Activated CD4-positive, alpha-beta T cell treated with anti-CD3 and anti-CD28 coated beads for 1 hour (primary cell): ENCODE measurements around the gene MROH2A.
A peak's percentile ranks its signal among the peaks of the same experiment; 100 is the strongest.

Source experiments
- DNase-seq: peaks from one replicate; pipeline ENCODE4 v3.0.0-alpha.2; 2020

Gene MROH2A

GRCh38 chr2:233839447-233839820, 61.3 kb downstream of the MROH2A start:
- no peak for DNase-seq

- no peak for DNase-seq
Observed at GRCh38 chr2:233840520-233840919, 62.4 kb downstream of the MROH2A start.

DNA sequence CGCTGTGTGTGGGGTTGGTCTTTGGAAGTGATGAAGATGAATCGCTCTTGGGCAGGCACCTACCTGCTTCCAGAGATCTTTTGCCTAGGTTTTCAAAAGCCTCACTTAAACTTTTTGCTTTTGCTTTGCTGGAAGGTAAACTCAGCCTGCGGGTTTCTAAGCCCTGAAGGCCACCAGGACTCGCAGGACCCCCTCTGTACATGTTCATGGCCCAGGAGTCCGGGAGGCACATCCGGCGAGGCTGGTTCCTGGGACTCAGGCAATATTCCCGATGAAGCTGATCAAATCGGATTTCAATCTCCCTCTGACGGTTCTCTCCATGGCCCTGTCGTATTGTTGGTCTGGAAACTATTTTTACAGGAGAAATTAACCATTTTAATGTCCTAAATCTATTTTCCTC, 63.1 kb downstream of the MROH2A start:
- no peak for DNase-seq

GRCh38 chr2:233844064-233844807, 66.1 kb downstream of the MROH2A start:
- no peak for DNase-seq

GRCh38 chr2:233844836-233845235, 66.7 kb downstream of the MROH2A start:
- DNase-seq: no peak

DNA sequence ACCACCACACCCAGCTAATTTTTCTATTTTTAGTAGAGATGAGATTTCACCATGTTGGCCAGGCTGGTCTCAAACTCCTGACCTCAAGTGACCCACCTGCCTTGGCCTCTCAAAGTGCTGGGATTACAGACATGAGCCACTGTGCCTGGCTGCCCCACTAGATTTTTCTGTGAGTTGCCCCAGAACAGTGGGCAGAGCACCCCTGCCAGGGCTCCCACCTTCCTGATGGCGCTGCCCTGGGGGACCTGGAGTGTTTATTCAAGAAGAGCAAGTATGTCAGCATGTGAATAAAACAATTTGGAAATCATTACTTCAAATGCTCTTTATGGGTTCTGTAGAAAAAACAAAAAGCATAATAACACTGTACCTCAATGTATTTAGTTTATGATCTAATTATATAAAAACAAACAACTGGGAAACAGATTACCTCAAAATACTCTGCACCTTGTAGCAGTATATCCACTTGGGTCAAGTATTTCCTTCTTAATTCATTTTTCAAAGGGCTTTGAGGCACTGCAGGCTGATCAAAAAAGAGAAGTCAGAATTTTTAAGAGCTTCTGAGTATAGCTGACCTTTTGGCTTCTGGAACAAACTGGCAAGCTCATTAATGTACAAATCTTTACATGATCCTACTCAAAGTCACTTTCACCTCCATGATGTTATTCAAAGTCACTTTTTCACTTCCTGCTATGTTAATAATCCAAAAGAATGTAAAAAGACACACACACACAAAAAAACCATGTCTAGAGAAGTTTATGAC, 67.4 kb downstream of the MROH2A start:
- DNase-seq: no peak

DNA sequence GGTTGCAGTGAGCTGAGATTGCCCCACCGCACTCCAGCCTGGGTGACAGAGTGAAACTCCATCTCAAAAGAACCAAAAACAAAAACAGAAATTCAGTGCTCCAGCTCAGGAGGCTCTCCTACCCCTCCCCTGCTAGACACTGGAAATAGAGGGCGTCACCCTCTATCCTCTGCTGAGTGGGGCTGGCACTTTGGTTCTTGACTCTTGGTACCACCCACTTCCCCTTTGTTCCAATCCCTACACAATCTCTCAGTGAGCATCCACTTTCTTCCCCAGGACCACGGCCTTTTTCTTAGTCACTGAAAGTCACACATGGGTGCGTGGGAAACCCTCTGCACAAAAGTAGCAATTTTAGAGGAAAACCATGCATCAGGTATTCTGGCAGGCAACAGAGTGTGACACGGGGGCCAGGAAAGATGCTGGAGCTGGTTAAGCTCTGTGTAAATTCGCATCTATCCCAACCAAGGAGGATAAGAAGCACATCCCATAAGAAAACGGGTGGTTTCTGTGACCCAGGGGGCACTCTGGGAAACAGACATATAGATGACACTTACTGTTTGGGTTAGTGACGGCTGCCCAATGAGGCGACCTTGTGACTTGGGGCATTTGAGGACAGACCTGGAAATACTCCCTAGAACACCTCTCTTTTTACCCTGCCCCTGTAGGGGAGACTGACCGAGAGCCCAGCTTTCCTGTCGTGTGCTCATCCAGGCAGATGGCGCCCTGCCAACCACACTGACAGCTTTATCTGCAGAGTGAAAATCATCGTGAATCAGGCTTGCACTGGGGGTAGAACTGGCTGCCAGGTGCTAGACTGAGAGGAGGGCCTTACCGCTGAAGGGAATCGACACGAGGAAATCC, 68.5 kb downstream of the MROH2A start:
- DNase-seq: no peak

GRCh38 chr2:233847248-233847898, 69.2 kb downstream of the MROH2A start:
- DNase-seq: no peak

- DNase-seq: no peak
Observed at GRCh38 chr2:233848276-233848675, 70.1 kb downstream of the MROH2A start.

- DNase-seq: no peak
Observed at GRCh38 chr2:233849607-233850271, 71.6 kb downstream of the MROH2A start.

DNA sequence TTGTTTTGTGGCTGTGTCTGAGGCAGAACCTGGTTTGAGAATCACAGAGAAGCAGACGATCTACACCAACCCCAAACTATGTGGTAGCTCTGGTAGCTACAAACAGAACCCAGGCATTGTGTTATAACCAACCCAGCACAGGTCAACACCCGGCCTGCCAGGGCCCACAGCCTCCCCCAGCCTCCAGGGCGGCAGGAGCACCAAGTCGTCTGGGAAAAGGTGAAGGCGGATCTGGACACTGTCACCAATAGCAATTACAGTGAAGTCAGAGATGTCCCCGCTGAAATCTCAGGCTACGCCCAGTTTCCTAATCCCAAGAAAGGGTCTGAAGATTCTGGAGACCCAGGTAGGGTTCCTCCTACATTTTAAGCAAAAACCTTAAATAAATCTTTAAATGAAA, 72.6 kb downstream of the MROH2A start:
- DNase-seq: no peak

DNA sequence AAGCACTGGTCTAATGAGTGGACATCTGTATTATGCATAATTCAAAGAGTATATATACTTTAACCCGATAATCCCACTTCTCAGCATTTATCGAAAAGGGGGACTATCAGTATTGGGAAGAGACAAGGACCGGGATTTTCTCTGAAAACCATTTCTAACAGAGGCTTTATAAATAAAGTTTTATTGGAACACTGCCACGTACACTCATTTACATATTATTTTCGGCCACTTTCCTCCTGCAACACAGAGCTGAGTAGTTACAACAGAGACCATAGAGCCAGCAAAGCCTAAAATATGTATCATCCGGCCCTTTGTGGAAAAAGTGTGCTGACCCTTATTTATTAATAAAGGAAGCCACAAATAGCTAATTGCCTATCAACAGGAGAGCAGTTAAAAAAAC, 73.0 kb downstream of the MROH2A start:
- no peak for DNase-seq

GRCh38 chr2:233852056-233852455, 73.9 kb downstream of the MROH2A start:
- no peak for DNase-seq

GRCh38 chr2:233853353-233853752, 75.2 kb downstream of the MROH2A start:
- no peak for DNase-seq

DNA sequence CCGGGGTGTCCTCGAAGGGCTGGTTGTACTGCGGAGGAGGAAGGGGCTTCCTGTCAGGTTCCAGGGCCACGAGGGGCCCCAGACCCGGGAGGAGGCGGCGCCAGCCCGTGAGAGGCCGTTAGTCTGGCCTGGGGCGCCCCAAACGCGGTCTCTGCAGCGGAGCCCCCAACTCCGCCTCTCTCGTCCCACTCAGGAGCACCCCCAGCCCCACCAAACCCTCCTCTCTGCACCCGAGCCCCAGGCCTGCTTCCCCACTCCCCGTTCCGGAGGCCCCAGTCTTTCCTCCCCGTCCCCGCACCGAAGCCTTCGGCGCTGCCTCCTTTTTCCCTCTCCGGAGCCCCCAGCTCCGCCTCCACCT, 75.7 kb downstream of the MROH2A start:
- no peak for DNase-seq

DNA sequence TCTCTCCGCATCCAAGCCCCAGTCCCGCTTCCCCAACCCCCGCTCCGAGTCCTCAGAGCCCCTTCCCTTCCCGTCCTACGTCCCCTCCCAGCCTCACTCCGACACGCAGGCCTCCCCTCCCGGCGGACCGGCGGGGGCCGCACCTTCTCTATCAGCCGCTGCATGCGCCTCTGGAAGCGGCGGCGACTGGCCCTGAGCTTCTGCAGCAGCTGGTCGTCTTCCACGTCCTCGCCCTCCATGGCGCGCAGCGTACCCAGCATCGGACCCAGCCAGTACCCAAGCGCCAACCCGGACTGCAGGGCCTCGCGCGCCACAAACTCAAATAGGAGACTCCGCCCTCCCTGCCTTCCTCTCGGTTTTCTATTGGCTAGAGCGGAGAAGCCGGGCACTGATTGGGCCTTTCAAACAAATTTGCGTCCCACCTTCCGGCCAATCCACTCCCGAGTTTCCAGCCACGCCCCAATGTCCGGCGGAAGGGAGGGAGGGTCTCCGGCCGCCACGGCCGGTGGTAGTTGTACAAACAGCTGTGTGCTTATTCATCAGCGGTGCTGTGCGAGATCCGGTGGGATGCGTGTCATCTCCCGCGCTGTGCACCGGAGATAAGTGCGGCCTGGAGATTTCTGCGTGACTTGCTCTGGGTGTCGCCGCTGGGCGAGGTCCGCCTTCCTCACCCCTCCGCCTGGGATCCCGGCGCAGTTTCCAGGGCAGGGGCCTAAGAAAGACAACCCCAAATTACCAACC, 76.3 kb downstream of the MROH2A start, which contains the start of gene HJURP:
TSS of gene HJURP (minus strand) at position 295 of the 741 bp plus-strand sequence. CDS start at position 260, 35 bp downstream.
- peak; percentile 75 for DNase-seq

GRCh38 chr2:233855345-233855744, 77.2 kb downstream of the MROH2A start:
- DNase-seq: no peak

DNA sequence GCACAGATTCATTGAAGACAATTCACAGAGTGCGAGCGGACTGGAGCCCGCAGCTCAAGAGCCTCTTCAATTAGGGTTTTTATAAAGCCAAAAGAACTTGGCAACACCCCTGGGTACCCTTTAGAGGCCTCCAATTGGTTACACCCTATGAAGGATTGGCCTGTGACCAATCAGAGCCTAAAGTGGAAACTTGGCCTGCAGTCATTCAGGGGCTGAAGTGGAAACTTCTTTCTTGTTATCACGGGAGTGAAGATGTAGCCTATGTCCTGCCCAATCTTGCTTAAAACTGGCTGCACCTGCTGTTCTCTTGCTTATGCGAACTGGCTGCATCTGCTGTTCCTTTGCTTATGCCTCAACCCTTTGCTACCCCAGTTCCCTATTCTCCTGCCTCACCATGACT, 78.1 kb downstream of the MROH2A start:
- DNase-seq: no peak

- peak; percentile 26 for DNase-seq
Observed at GRCh38 chr2:233857511-233858141, 79.5 kb downstream of the MROH2A start.

DNA sequence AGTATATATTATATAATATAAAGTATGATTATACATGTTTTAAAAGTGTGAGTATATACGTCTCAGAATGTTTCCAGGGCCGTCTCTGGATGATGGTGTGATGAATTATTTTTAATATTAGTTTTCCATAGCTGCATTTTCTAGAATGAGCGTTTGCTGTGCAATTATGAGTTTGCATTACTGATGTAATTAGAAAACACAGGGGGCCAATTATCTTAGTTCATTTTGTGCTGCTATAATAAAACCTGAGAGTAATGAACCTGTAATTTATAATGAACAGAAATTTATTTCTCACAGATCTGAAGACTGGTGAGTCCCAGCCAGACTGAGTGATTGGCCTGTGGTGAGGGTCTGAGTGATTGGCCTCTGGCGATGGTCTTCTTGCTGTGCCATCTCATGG, 80.2 kb downstream of the MROH2A start:
- DNase-seq: no peak

GRCh38 chr2:233862261-233862768, 84.2 kb downstream of the MROH2A start:
- DNase-seq: no peak
